ENCODE results near the gene SHB. TPM values are rescaled to one million over a fixed set of nuclear protein-coding genes. Genes with fewer than 3 reads are reported as not detected.

The SHB gene
- total RNA-seq, 1 experiment from 2014 or later, result 29.6 TPM

- CTCF ChIA-PET, result interaction anchor here (0.6 to 5.3 kb wide), 46 partner anchors 8 to 728 kb away, joined by 3 to 59 read pairs (median 4); partner anchors contain the start of gene SHB
- peaks cover 21% of the 10 kb centered on the region for H3K4me1 Mint-ChIP-seq (ENCODE audit: insufficient read depth, unreplicated experiment)
Observed at GRCh38 chr9:37921546-37922300, 147.3 kb downstream of the SHB start.

GRCh38 chr9:37921168-37921510 is 147.9 kb downstream of the SHB start:
- ChIA-PET CTCF (interaction anchor here (0.6 to 5.3 kb wide), 41 partner anchors 8 to 728 kb away, joined by 3 to 59 read pairs (median 5); partner anchors contain the start of gene SHB), POLR2A (interaction anchor here (0.6 to 2.3 kb wide), 8 partner anchors 16 to 439 kb away, joined by 3 to 13 read pairs (median 5); partner anchors contain the start of gene SHB)
- no peak for DNase-seq (ENCODE audit: unreplicated experiment)
- TF ChIP-seq CTCF (IDR thresholded peaks at IDR 0.05; ENCODE audit: unreplicated experiment), result no peak
- no peak overlapping the region for H3K4me3 Mint-ChIP-seq (ENCODE audit: unreplicated experiment)
- H3K27me3 Mint-ChIP-seq (ENCODE audit: insufficient read depth, unreplicated experiment), result no peaks in the 10 kb centered on the region
- no TSS peak for BruUV-seq (replicated peaks)
- H3K36me3 Mint-ChIP-seq (ENCODE audit: insufficient read depth, unreplicated experiment), result peaks cover 19% of the 10 kb centered on the region
- H3K9me3 Mint-ChIP-seq (ENCODE audit: unreplicated experiment), result no peaks in the 10 kb centered on the region
- peak overlapping the region; percentile 85 for H3K27ac Mint-ChIP-seq (ENCODE audit: low read depth, unreplicated experiment)
- H3K4me1 Mint-ChIP-seq (ENCODE audit: insufficient read depth, unreplicated experiment), result peaks cover 18% of the 10 kb centered on the region
- intact Hi-C loops (cut with micrococcal nuclease), result loop anchor here (1.0 to 5.0 kb wide), 2 partner anchors 86 to 148 kb away; partner anchors contain the start of gene SHB

More at GRCh38 chr9:37921546-37922300, 147.3 kb downstream of the SHB start:
- Mint-ChIP-seq H3K27me3 (ENCODE audit: insufficient read depth, unreplicated experiment) (no peaks in the 10 kb centered on the region), H3K4me3 (ENCODE audit: unreplicated experiment) (peak overlapping the region; percentile 64), H3K27ac (ENCODE audit: low read depth, unreplicated experiment) (peak overlapping the region; percentile 85), H3K36me3 (ENCODE audit: insufficient read depth, unreplicated experiment) (peaks cover 16% of the 10 kb centered on the region), H3K9me3 (ENCODE audit: unreplicated experiment) (no peaks in the 10 kb centered on the region)
- peak; percentile 51 for TF ChIP-seq CTCF (IDR thresholded peaks at IDR 0.05; ENCODE audit: unreplicated experiment)
- no TSS peak for BruUV-seq (replicated peaks)
- intact Hi-C loops (cut with micrococcal nuclease), result loop anchor here (1.0 to 5.0 kb wide), 2 partner anchors 86 to 148 kb away; partner anchors contain the start of gene SHB
- POLR2A ChIA-PET, result interaction anchor here (0.6 to 2.3 kb wide), 10 partner anchors 15 to 439 kb away, joined by 3 to 13 read pairs (median 4); partner anchors contain the start of gene SHB
- peak; percentile 76 for DNase-seq (ENCODE audit: unreplicated experiment)

GRCh38 chr9:37920471-37921167 is 148.4 kb downstream of the SHB start:
- no peaks in the 10 kb centered on the region for H3K9me3 Mint-ChIP-seq (ENCODE audit: unreplicated experiment)
- TF ChIP-seq CTCF (IDR thresholded peaks at IDR 0.05; ENCODE audit: unreplicated experiment), result no peak

More at GRCh38 chr9:37920471-37921167, 148.4 kb downstream of the SHB start:
- peaks cover 24% of the 10 kb centered on the region for H3K36me3 Mint-ChIP-seq (ENCODE audit: insufficient read depth, unreplicated experiment)
- H3K4me3 Mint-ChIP-seq (ENCODE audit: unreplicated experiment), result no peak overlapping the region
- H3K27ac Mint-ChIP-seq (ENCODE audit: low read depth, unreplicated experiment), result peak overlapping the region; percentile 85
- peaks cover 15% of the 10 kb centered on the region for H3K4me1 Mint-ChIP-seq (ENCODE audit: insufficient read depth, unreplicated experiment)
- no TSS peak for BruUV-seq (replicated peaks)
- intact Hi-C loops (cut with micrococcal nuclease), result loop anchor here (1.0 to 5.0 kb wide), 2 partner anchors 87 to 149 kb away; partner anchors contain the start of gene SHB
- ChIA-PET CTCF (interaction anchor here (0.5 to 5.3 kb wide), 40 partner anchors 7 to 455 kb away, joined by 3 to 59 read pairs (median 5); partner anchors contain the start of gene SHB), POLR2A (interaction anchor here (0.7 to 2.3 kb wide), 6 partner anchors 16 to 149 kb away, joined by 4 to 13 read pairs (median 6); partner anchors contain the start of gene SHB)
- H3K27me3 Mint-ChIP-seq (ENCODE audit: insufficient read depth, unreplicated experiment), result no peaks in the 10 kb centered on the region
- no peak for DNase-seq (ENCODE audit: unreplicated experiment)
